Vagina (tissue), 2 donors: Measurements from ENCODE around the gene EPHA7. TPM values are rescaled to one million over a fixed set of nuclear protein-coding genes. Genes with fewer than 3 reads are reported as not detected.

Experiments
- DNase-seq, 2 donors: peaks; one replicate each; pipeline ENCODE4 v3.0.0-alpha.2; 2017; ENCODE audit errors: extremely low spot score in 2 of 2
- H3K27ac ChIP-seq: fragments of 200-600 bp; sonication (generic); one replicate; pipeline ENCODE4 v1.5.1; 2019
- H3K27me3 ChIP-seq: fragments of 200-600 bp; sonication (generic); one replicate; pipeline ENCODE4 v1.5.1; 2019
- H3K36me3 ChIP-seq, 2 donors: fragments of 200-600 bp; sonication (generic); one replicate each; pipeline ENCODE4 v1.5.1; 2017 to 2019
- H3K4me1 ChIP-seq: fragments of 200-600 bp; sonication (generic); one replicate; pipeline ENCODE4 v1.5.1; 2019
- H3K4me3 ChIP-seq, 2 donors: fragments of 200-600 bp; sonication (generic); 1 replicate in 1 of 2; 2 replicates in 1 of 2; pipeline ENCODE4 v1.5.1; 2016 to 2019
- H3K9me3 ChIP-seq: fragments of 200-600 bp; sonication (generic); one replicate; pipeline ENCODE4 v1.5.1; 2019
- POLR2A ChIP-seq, 2 donors: fragments of 450-650 bp; IDR thresholded peaks; one replicate each; pipeline ENCODE4 v1.6.1; 2017; ENCODE audit warnings: antibody characterized with exemption in 2 of 2, mild to moderate bottlenecking in 2 of 2, moderate library complexity in 2 of 2
- POLR2AphosphoS5 ChIP-seq, 2 donors: sonication (generic); formaldehyde crosslinking; IDR thresholded peaks; one replicate each; pipeline ENCODE4 v1.9.0; 2017; ENCODE audit warnings: antibody characterized with exemption in 2 of 2, mild to moderate bottlenecking in 2 of 2, low read depth in 1 of 2; ENCODE audit not compliant: insufficient read depth in 1 of 2
- intact Hi-C: fragments of 100-400 bp; cut with DNase I; formaldehyde crosslinking; loops from one replicate; pipeline ENCODE4 v1.15.1; 2023
- total RNA-seq: library from RNA; depleted of rRNA; stranded (reverse); fragments of >200 nt; gene quantifications from one replicate; pipeline ENCODE4 v1.2.3, GENCODE V29; 2016
- TF ChIP-seq, protein P1 (sequence below), 3 experiments: fragments of 450-650 bp in 2 of 3; fragments of 200-600 bp in 1 of 3; sonication (generic) in 1 of 3; IDR thresholded peaks; one replicate each; pipeline ENCODE4 v1.5.1; 2017 to 2019; ENCODE audit warnings: antibody characterized with exemption in 3 of 3, mild to moderate bottlenecking in 2 of 3, moderate library complexity in 2 of 3

The EPHA7 gene
- total RNA-seq, 1 donor from 2014 or later = 2.7 TPM

GRCh38 chr6:93226822-93227221 lies 192.5 kb downstream of the EPHA7 start:
- no peaks in the 10 kb centered on the region for H3K27me3 ChIP-seq

GRCh38 chr6:93222071-93222851 lies 197.1 kb downstream of the EPHA7 start:
- H3K4me3 ChIP-seq = no peak overlapping the region

More at GRCh38 chr6:93226822-93227221, 192.5 kb downstream of the EPHA7 start:
- Histone ChIP-seq H3K4me1 (no peaks in the 10 kb centered on the region), H3K27ac (no peak overlapping the region), H3K36me3 (no peaks in the 10 kb centered on the region), H3K9me3 (no peaks in the 10 kb centered on the region), H3K4me3 (no peak overlapping the region)
- intact Hi-C loops = no loop called here
- TF ChIP-seq POLR2AphosphoS5 (IDR thresholded peaks at IDR 0.05; ENCODE audit: insufficient read depth in 1 of 2, low read depth in 1 of 2) (no peak), POLR2A (IDR thresholded peaks at IDR 0.05) (no peak)
- TF ChIP-seq, protein P1, sequence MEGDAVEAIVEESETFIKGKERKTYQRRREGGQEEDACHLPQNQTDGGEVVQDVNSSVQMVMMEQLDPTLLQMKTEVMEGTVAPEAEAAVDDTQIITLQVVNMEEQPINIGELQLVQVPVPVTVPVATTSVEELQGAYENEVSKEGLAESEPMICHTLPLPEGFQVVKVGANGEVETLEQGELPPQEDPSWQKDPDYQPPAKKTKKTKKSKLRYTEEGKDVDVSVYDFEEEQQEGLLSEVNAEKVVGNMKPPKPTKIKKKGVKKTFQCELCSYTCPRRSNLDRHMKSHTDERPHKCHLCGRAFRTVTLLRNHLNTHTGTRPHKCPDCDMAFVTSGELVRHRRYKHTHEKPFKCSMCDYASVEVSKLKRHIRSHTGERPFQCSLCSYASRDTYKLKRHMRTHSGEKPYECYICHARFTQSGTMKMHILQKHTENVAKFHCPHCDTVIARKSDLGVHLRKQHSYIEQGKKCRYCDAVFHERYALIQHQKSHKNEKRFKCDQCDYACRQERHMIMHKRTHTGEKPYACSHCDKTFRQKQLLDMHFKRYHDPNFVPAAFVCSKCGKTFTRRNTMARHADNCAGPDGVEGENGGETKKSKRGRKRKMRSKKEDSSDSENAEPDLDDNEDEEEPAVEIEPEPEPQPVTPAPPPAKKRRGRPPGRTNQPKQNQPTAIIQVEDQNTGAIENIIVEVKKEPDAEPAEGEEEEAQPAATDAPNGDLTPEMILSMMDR (IDR thresholded peaks at IDR 0.05) = no peak
- DNase-seq = no peak

DNA sequence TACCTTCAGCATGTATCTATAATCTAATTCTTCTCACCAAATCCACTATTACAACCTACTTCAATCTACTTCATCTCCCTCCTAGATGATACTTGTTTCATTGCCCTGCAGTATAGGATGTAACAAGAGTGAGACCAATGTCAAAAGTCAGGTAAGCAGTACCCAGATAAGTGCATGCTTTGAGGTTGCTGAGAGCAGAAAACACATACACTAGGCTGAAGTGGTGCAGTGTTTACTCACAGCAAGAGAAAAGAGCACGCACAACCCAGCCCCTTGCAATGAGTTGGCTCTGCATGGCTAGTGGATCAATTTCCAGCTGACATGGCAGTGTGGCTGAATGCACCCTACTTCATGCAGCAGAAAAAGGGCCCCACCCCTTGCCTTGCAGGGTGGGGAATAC lies 199.9 kb downstream of the EPHA7 start:
- intact Hi-C loops = no loop called here
- no peak for TF ChIP-seq POLR2A (IDR thresholded peaks at IDR 0.05)
- TF ChIP-seq POLR2AphosphoS5 (IDR thresholded peaks at IDR 0.05; ENCODE audit: insufficient read depth in 1 of 2, low read depth in 1 of 2) = no peak
- TF ChIP-seq, protein P1 (IDR thresholded peaks at IDR 0.05) = no peak
- no peaks in the 10 kb centered on the region for H3K36me3 ChIP-seq
- no peaks in the 10 kb centered on the region for H3K4me1 ChIP-seq
- DNase-seq = no peak
- no peaks in the 10 kb centered on the region for H3K9me3 ChIP-seq
- H3K27ac ChIP-seq = no peak overlapping the region
- no peak overlapping the region for H3K4me3 ChIP-seq
- H3K27me3 ChIP-seq = no peaks in the 10 kb centered on the region

More at GRCh38 chr6:93222071-93222851, 197.1 kb downstream of the EPHA7 start:
- H3K27ac ChIP-seq = no peak overlapping the region
- no peaks in the 10 kb centered on the region for H3K36me3 ChIP-seq
- H3K9me3 ChIP-seq = no peaks in the 10 kb centered on the region
- no peak for DNase-seq
- TF ChIP-seq, protein P1 (IDR thresholded peaks at IDR 0.05) = no peak
- no peak for TF ChIP-seq POLR2AphosphoS5 (IDR thresholded peaks at IDR 0.05; ENCODE audit: insufficient read depth in 1 of 2, low read depth in 1 of 2)
- no peak for TF ChIP-seq POLR2A (IDR thresholded peaks at IDR 0.05)
- H3K27me3 ChIP-seq = no peaks in the 10 kb centered on the region
- intact Hi-C loops = no loop called here
- no peaks in the 10 kb centered on the region for H3K4me1 ChIP-seq

GRCh38 chr6:93218096-93218495 lies 201.3 kb downstream of the EPHA7 start:
- Histone ChIP-seq H3K4me1 (no peaks in the 10 kb centered on the region), H3K36me3 (no peaks in the 10 kb centered on the region), H3K9me3 (no peaks in the 10 kb centered on the region), H3K4me3 (no peak overlapping the region), H3K27ac (no peak overlapping the region), H3K27me3 (no peaks in the 10 kb centered on the region)
- no peak for DNase-seq
- no peak for TF ChIP-seq POLR2AphosphoS5 (IDR thresholded peaks at IDR 0.05; ENCODE audit: insufficient read depth in 1 of 2, low read depth in 1 of 2)
- no peak for TF ChIP-seq POLR2A (IDR thresholded peaks at IDR 0.05)
- TF ChIP-seq, protein P1 (IDR thresholded peaks at IDR 0.05) = no peak
- intact Hi-C loops = no loop called here

GRCh38 chr6:93213028-93213427 lies 206.3 kb downstream of the EPHA7 start:
- H3K27me3 ChIP-seq = no peaks in the 10 kb centered on the region
- intact Hi-C loops = no loop called here
- H3K36me3 ChIP-seq = no peaks in the 10 kb centered on the region
- H3K27ac ChIP-seq = no peak overlapping the region
- H3K4me3 ChIP-seq = no peak overlapping the region
- H3K4me1 ChIP-seq = no peaks in the 10 kb centered on the region
- no peaks in the 10 kb centered on the region for H3K9me3 ChIP-seq
- no peak for DNase-seq
- no peak for TF ChIP-seq POLR2AphosphoS5 (IDR thresholded peaks at IDR 0.05; ENCODE audit: insufficient read depth in 1 of 2, low read depth in 1 of 2)
- TF ChIP-seq, protein P1 (IDR thresholded peaks at IDR 0.05) = no peak
- no peak for TF ChIP-seq POLR2A (IDR thresholded peaks at IDR 0.05)
